ENCODE measurements around the gene PJA2.

DNA sequence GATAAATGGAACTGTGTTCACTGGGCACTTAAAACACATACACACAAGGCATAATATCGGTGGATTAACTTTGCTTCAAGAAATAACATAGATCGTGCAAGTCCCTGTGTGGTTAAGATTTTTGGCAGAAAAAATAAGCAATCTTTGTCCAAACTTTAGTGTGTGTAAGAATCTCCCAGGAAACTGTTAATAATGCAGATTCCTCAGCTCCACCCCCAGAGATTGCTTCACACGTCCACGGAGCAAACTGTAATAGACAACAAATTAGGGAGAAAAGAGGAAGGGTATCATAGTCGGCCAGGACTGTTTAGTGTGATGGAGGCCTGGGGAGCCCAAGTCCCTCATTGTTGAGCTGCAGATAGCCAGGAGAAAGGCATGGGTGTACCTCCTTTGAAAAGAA lies 84.8 kb downstream of the PJA2 start:
- no peak for TF ChIP-seq POLR2A (IDR thresholded peaks at IDR 0.05)
- TF ChIP-seq CTCF (IDR thresholded peaks at IDR 0.05), result no peak
- TF ChIP-seq POLR2AphosphoS5 (IDR thresholded peaks at IDR 0.05), result no peak
- no peak for TF ChIP-seq EP300 (IDR thresholded peaks at IDR 0.05)

Measured in gastroesophageal sphincter (tissue), 3 donors.